Endothelial cell of umbilical vein (primary cell): ENCODE data around the gene KATNB1. TPM values are rescaled to one million over a fixed set of nuclear protein-coding genes. Genes with fewer than 3 reads are reported as not detected.

Experiments
- BruUV-seq: library from RNA; stranded (reverse); fragments of 400-500 nt; replicated peaks from 2 replicates; lab custom pipeline; 2021; lab: Mats Ljungman, UMichigan
- CTCF ChIA-PET: fragments of 300-600, 350-600 bp; sonication (Branson Sonifier 250); formaldehyde crosslinking; loops from one replicate; lab custom pipeline; 2021; ENCODE audit warnings: antibody characterized with exemption, inconsistent platforms; lab: Charles Lee
- POLR2A ChIA-PET: fragments of 300-600, 350-600 bp; sonication (Branson Sonifier 250); formaldehyde crosslinking; loops from one replicate; lab custom pipeline; 2021; ENCODE audit warnings: antibody characterized with exemption, inconsistent platforms; lab: Charles Lee
- DNase-seq: peaks from one replicate; pipeline ENCODE4 v3.0.0-alpha.2; 2011; ENCODE audit warnings: low read depth, low spot score
- FAIRE-seq: peaks from 2 replicates; lab custom pipeline; 2011; peaks lifted over from hg19 to GRCh38; lab: Jason Lieb, UNC
- H2AFZ ChIP-seq: 2 replicates; pipeline ENCODE4 v1.6.0; 2012; ENCODE audit warnings: low read depth, low read length, control low read depth, inconsistent platforms
- H3K27ac ChIP-seq: 2 replicates; pipeline ENCODE4 v1.5.1; 2011; ENCODE audit warnings: low read depth, mild to moderate bottlenecking, control low read depth, low read length, moderate library complexity; ENCODE audit not compliant: insufficient read depth
- H3K27me3 ChIP-seq, 2 experiments: 2 replicates each; pipeline versions ENCODE4 v1.6.0 to v1.6.1; 2011; ENCODE audit warnings: low read length in 2 of 2, mixed read lengths in 1 of 2; ENCODE audit not compliant: control insufficient read depth in 2 of 2, insufficient read depth in 2 of 2
- H3K36me3 ChIP-seq, 2 experiments: 2 replicates in 1 of 2; 3 replicates in 1 of 2; pipeline ENCODE4 v1.5.1; 2011; ENCODE audit warnings: low read length in 2 of 2, mild to moderate bottlenecking in 1 of 2, moderate library complexity in 1 of 2; ENCODE audit not compliant: control insufficient read depth in 2 of 2, insufficient read depth in 2 of 2; ENCODE audit errors: extremely low read depth in 1 of 2
- H3K4me1 ChIP-seq: 3 replicates; pipeline ENCODE4 v1.5.1; 2011; ENCODE audit warnings: mild to moderate bottlenecking, low read length; ENCODE audit not compliant: control insufficient read depth, insufficient read depth; ENCODE audit errors: extremely low read depth
- H3K4me2 ChIP-seq: 2 replicates; pipeline ENCODE4 v1.6.1; 2011; ENCODE audit warnings: low read length, control low read depth, mixed read lengths; ENCODE audit not compliant: insufficient read depth
- H3K4me3 ChIP-seq, 3 experiments: fragments of 200-600 bp in 1 of 3; sonication (generic), shearing (Covaris generic) in 1 of 3; replicated peaks in 1 of 3; 2 replicates each; pipeline ENCODE4 v1.5.1; 2011 to 2016; ENCODE audit warnings: control low read depth in 3 of 3, low read length in 3 of 3, mild to moderate bottlenecking in 2 of 3, inconsistent platforms in 1 of 3, low read depth in 1 of 3, moderate library complexity in 1 of 3; ENCODE audit not compliant: insufficient read depth in 1 of 3
- H3K79me2 ChIP-seq: 2 replicates; pipeline ENCODE4 v1.6.0; 2012; ENCODE audit warnings: low read length, inconsistent platforms; ENCODE audit not compliant: control insufficient read depth, insufficient read depth
- H3K9ac ChIP-seq: replicated peaks from 2 replicates; pipeline ENCODE3; 2011; ENCODE audit warnings: low read length, control low read depth; ENCODE audit not compliant: insufficient read depth; ENCODE audit errors: extremely low read depth
- H3K9me1 ChIP-seq: replicated peaks from 3 replicates; pipeline ENCODE4 v1.6.0; 2011; ENCODE audit warnings: mild to moderate bottlenecking, low read length; ENCODE audit not compliant: control insufficient read depth, insufficient read depth; ENCODE audit errors: extremely low read depth
- H3K9me3 ChIP-seq: replicated peaks from 2 replicates; pipeline ENCODE4 v1.5.1; 2012; ENCODE audit warnings: low read length, inconsistent platforms; ENCODE audit not compliant: control insufficient read depth, insufficient read depth
- H4K20me1 ChIP-seq: replicated peaks from 2 replicates; pipeline ENCODE3; 2011; ENCODE audit warnings: mild to moderate bottlenecking, low read length; ENCODE audit not compliant: control insufficient read depth, insufficient read depth; ENCODE audit errors: extremely low read depth
- EZH2 ChIP-seq: IDR thresholded peaks from 2 replicates; pipeline ENCODE4 v1.6.1; 2012; ENCODE audit warnings: borderline replicate concordance, low read depth, mild to moderate bottlenecking, moderate library complexity, low read length, inconsistent platforms; ENCODE audit not compliant: severe bottlenecking
- GATA2 ChIP-seq: IDR thresholded peaks from 2 replicates; pipeline ENCODE4 v1.7.0; 2011; ENCODE audit warnings: low read depth, mild to moderate bottlenecking, moderate library complexity, mixed read lengths, low read length; ENCODE audit not compliant: insufficient read length, insufficient read depth
- JUN ChIP-seq: IDR thresholded peaks from 2 replicates; pipeline ENCODE4 v1.6.1; 2011; ENCODE audit warnings: borderline replicate concordance, low read depth; ENCODE audit not compliant: insufficient read length, insufficient read depth
- MYC ChIP-seq: IDR thresholded peaks from one replicate; pipeline ENCODE4 v1.6.1; 2011; ENCODE audit warnings: mild to moderate bottlenecking, low read depth, low read length
- POLR2AphosphoS5 ChIP-seq: IDR thresholded peaks from 2 replicates; pipeline ENCODE4 v1.6.1; 2012; ENCODE audit warnings: low read depth, mild to moderate bottlenecking, control low read depth, low read length, moderate library complexity; ENCODE audit not compliant: insufficient read depth
- dilution Hi-C: fragments of 300-500 bp; cut with MboI; formaldehyde crosslinking; loops from one replicate; pipeline ENCODE4 v1.15.0; 2019; ENCODE audit warnings: low sequenced_read_pairs; ENCODE audit not compliant: extremely low pct_ligation_motif_present
- intact Hi-C: fragments of 100-400 bp; cut with micrococcal nuclease; formaldehyde crosslinking; loops from one replicate; pipeline ENCODE4 v1.10.0; 2022
- polyA plus RNA-seq, 4 experiments: library from polyadenylated mRNA; depleted of rRNA in 3 of 4; stranded (reverse) in 3 of 4; unstranded in 1 of 4; fragments of >200 nt; gene quantifications; 2 replicates each; pipeline versions ENCODE4 v1.2.1 to v1.2.3, GENCODE V29; 2011 to 2012; ENCODE audit warnings: missing spikeins in 1 of 4
- total RNA-seq: library from RNA; stranded (reverse); gene quantifications from 2 replicates; pipeline ENCODE4 v1.2.3, GENCODE V29; 2021
- TF ChIP-seq, protein P1 (sequence below), 2 donors: IDR thresholded peaks; 1 replicate in 1 of 2; 2 replicates in 1 of 2; pipeline ENCODE4 v1.5.1; 2011; ENCODE audit warnings: low read length in 2 of 2, mild to moderate bottlenecking in 2 of 2, moderate library complexity in 2 of 2, control low read depth in 1 of 2, inconsistent platforms in 1 of 2, low read depth in 1 of 2; ENCODE audit not compliant: insufficient read depth in 1 of 2; ENCODE audit errors: extremely low read depth in 1 of 2
- TF ChIP-seq, protein P2 (sequence below): IDR thresholded peaks from 2 replicates; pipeline ENCODE4 v1.6.1; 2011; ENCODE audit not compliant: insufficient read depth, insufficient read length

The KATNB1 gene
- total and polyA plus RNA-seq, 2 donors (not counting 3 experiments of a cell fraction or from before 2014, with no cell fraction given): 25.9 to 35.9 TPM

DNA sequence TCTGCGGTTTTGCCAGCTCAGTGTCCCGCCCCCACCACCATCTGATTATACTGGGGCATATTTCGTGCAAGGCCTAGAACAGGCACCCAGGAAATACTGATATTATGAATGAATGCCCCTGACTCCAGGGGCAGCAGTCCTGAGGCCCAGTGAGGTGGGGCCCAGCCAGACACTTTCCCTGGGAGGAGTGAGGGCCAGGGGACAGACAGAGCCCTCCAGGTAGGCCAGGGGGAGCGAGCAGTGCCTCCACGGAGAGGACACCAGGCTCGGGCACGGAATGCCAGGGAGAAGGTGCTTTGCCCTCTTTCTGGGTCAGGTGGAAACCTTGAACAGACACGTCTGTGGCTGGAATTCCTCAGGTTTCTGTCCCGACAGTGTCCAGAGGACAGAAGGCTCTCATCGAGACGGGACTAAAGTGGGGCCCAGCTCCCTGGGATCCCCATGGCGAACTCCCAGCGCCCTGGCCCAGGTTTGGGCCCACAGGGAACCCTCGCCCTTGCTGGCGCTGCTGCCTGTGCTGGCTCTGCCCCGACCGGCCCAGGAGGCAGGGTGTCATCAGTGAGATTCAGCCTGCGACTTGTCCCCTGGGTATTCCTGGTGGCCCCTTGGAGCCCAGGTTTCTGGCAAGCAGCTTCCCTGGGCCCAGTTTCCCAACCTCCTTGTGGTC lies 4.3 kb downstream of the KATNB1 start:
- no peak overlapping the region for H3K4me2 ChIP-seq
- H3K79me2 ChIP-seq: no peaks in the 10 kb centered on the region
- peaks cover 13% of the 10 kb centered on the region for H3K4me1 ChIP-seq
- ChIA-PET CTCF (no interaction called here), POLR2A (no interaction called here)
- no peaks in the 10 kb centered on the region for H3K9me1 ChIP-seq
- TF ChIP-seq EZH2 (no peak), GATA2 (no peak), JUN (no peak), POLR2AphosphoS5 (no peak), MYC (no peak)
- TF ChIP-seq, protein P1, sequence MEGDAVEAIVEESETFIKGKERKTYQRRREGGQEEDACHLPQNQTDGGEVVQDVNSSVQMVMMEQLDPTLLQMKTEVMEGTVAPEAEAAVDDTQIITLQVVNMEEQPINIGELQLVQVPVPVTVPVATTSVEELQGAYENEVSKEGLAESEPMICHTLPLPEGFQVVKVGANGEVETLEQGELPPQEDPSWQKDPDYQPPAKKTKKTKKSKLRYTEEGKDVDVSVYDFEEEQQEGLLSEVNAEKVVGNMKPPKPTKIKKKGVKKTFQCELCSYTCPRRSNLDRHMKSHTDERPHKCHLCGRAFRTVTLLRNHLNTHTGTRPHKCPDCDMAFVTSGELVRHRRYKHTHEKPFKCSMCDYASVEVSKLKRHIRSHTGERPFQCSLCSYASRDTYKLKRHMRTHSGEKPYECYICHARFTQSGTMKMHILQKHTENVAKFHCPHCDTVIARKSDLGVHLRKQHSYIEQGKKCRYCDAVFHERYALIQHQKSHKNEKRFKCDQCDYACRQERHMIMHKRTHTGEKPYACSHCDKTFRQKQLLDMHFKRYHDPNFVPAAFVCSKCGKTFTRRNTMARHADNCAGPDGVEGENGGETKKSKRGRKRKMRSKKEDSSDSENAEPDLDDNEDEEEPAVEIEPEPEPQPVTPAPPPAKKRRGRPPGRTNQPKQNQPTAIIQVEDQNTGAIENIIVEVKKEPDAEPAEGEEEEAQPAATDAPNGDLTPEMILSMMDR (IDR thresholded peaks at IDR 0.05; ENCODE audit: extremely low read depth in 1 of 2, insufficient read depth in 1 of 2, low read depth in 1 of 2, low read length in 2 of 2): no peak
- TF ChIP-seq, protein P2, sequence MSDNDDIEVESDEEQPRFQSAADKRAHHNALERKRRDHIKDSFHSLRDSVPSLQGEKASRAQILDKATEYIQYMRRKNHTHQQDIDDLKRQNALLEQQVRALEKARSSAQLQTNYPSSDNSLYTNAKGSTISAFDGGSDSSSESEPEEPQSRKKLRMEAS: no peak
- no peaks in the 10 kb centered on the region for H4K20me1 ChIP-seq
- no TSS peak for BruUV-seq
- intact Hi-C loops (loop anchor here (10.0 kb wide), 1 partner anchor 385 kb away; the partner anchor contains the start of gene CFAP20), dilution Hi-C loops (no loop called here)
- H3K9me3 ChIP-seq: no peaks in the 10 kb centered on the region
- FAIRE-seq (no peak), DNase-seq (no peak)
- H3K4me3 ChIP-seq: no peak overlapping the region
- no peak overlapping the region for H2AFZ ChIP-seq
- peaks cover 0 to 6% of the 10 kb centered on the region in 2 experiments for H3K36me3 ChIP-seq
- H3K27ac ChIP-seq: no peak overlapping the region
- no peak overlapping the region for H3K9ac ChIP-seq
- no peaks in the 10 kb centered on the region for H3K27me3 ChIP-seq
